Sigmoid colon (tissue), 7 donors: Measurements from ENCODE around the gene PXDN. TPM values are rescaled to one million over a fixed set of nuclear protein-coding genes. Genes with fewer than 3 reads are reported as not detected.

ENCODE experiments used
- DNase-seq: peaks from one replicate; pipeline ENCODE4 v3.0.0-alpha.2; 2019
- H3K27ac ChIP-seq, 4 donors: fragments of 200-600 bp; sonication (generic); one replicate each; pipeline ENCODE4 v1.5.1; 2016 to 2019; ENCODE audit warnings: mild to moderate bottlenecking in 1 of 4
- H3K27me3 ChIP-seq, 3 donors: fragments of 200-600 bp; sonication (generic); one replicate each; pipeline ENCODE4 v1.5.1; 2019; ENCODE audit warnings: mild to moderate bottlenecking in 1 of 3
- H3K36me3 ChIP-seq, 4 donors: fragments of 200-600 bp; sonication (generic); one replicate each; pipeline ENCODE4 v1.5.1; 2016 to 2019
- H3K4me1 ChIP-seq, 4 donors: fragments of 200-600 bp; sonication (generic); one replicate each; pipeline ENCODE4 v1.5.1; 2017 to 2019
- H3K4me3 ChIP-seq, 4 donors: fragments of 200-600 bp; sonication (generic); one replicate each; pipeline ENCODE4 v1.5.1; 2017 to 2019; ENCODE audit warnings: mild to moderate bottlenecking in 2 of 4, moderate library complexity in 1 of 4
- H3K9me3 ChIP-seq, 4 donors: fragments of 200-600 bp in 3 of 4; sonication (generic) in 3 of 4; one replicate each; pipeline versions ENCODE4 v1.5.1 to v1.6.1; 2013 to 2019
- EP300 ChIP-seq, 4 donors: sonication (generic); formaldehyde crosslinking; IDR thresholded peaks; one replicate each; pipeline ENCODE4 v1.6.1; 2017; ENCODE audit warnings: antibody characterized with exemption in 4 of 4
- POLR2A ChIP-seq, 2 donors: fragments of 450-650 bp; IDR thresholded peaks; one replicate each; pipeline ENCODE4 v1.6.1; 2016; ENCODE audit warnings: antibody characterized with exemption in 2 of 2, mild to moderate bottlenecking in 2 of 2, moderate library complexity in 2 of 2
- POLR2AphosphoS5 ChIP-seq, 4 donors: sonication (generic); formaldehyde crosslinking; IDR thresholded peaks; one replicate each; pipeline ENCODE4 v1.6.1; 2017; ENCODE audit warnings: antibody characterized with exemption in 4 of 4
- WGBS, 2 donors: extraction: QIAGEN DNeasy Blood & Tissue Kit; methylation state at CpG; one replicate each; pipeline ENCODE4 v1.1.7; 2013; 5-methylcytosine and 5-hydroxymethylcytosine counted together
- intact Hi-C: fragments of 100-400 bp; cut with DNase I; formaldehyde crosslinking; loops from one replicate; pipeline ENCODE4 v1.15.1; 2023
- polyA plus RNA-seq, 3 donors: library from polyadenylated mRNA; stranded (reverse); fragments of 200-250 nt; gene quantifications; one replicate each; pipeline ENCODE4 v1.2.3, GENCODE V29; 2013
- total RNA-seq, 4 donors: library from RNA; depleted of rRNA; stranded (reverse); fragments of >200 nt; gene quantifications; one replicate each; pipeline ENCODE4 v1.1.0, GENCODE V29; 2016
- TF ChIP-seq, protein P1 (sequence below), 4 experiments: fragments of 450-650 bp in 3 of 4; fragments of 200-600 bp in 1 of 4; IDR thresholded peaks; one replicate each; pipeline ENCODE4 v1.5.1; 2016 to 2019; ENCODE audit warnings: antibody characterized with exemption in 4 of 4, mild to moderate bottlenecking in 3 of 4, moderate library complexity in 2 of 4
- donor health status: healthy with polysubstance abuse.
- donor health status: Bipolar disorder and iron deficiency.
- donor health status: healthy.

Gene PXDN, protein sequence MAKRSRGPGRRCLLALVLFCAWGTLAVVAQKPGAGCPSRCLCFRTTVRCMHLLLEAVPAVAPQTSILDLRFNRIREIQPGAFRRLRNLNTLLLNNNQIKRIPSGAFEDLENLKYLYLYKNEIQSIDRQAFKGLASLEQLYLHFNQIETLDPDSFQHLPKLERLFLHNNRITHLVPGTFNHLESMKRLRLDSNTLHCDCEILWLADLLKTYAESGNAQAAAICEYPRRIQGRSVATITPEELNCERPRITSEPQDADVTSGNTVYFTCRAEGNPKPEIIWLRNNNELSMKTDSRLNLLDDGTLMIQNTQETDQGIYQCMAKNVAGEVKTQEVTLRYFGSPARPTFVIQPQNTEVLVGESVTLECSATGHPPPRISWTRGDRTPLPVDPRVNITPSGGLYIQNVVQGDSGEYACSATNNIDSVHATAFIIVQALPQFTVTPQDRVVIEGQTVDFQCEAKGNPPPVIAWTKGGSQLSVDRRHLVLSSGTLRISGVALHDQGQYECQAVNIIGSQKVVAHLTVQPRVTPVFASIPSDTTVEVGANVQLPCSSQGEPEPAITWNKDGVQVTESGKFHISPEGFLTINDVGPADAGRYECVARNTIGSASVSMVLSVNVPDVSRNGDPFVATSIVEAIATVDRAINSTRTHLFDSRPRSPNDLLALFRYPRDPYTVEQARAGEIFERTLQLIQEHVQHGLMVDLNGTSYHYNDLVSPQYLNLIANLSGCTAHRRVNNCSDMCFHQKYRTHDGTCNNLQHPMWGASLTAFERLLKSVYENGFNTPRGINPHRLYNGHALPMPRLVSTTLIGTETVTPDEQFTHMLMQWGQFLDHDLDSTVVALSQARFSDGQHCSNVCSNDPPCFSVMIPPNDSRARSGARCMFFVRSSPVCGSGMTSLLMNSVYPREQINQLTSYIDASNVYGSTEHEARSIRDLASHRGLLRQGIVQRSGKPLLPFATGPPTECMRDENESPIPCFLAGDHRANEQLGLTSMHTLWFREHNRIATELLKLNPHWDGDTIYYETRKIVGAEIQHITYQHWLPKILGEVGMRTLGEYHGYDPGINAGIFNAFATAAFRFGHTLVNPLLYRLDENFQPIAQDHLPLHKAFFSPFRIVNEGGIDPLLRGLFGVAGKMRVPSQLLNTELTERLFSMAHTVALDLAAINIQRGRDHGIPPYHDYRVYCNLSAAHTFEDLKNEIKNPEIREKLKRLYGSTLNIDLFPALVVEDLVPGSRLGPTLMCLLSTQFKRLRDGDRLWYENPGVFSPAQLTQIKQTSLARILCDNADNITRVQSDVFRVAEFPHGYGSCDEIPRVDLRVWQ (N-terminal part only)
- total RNA-seq (100 to 1,000 TPM in 1 of 4 donors, 10 to 100 TPM in 3; 34.4 to 126 (median 48.3) TPM), polyA plus RNA-seq (10 to 100 TPM in 1 of 3 donors, 1 to 10 TPM in 2; 1.2 to 13.6 (median 1.8) TPM)

DNA sequence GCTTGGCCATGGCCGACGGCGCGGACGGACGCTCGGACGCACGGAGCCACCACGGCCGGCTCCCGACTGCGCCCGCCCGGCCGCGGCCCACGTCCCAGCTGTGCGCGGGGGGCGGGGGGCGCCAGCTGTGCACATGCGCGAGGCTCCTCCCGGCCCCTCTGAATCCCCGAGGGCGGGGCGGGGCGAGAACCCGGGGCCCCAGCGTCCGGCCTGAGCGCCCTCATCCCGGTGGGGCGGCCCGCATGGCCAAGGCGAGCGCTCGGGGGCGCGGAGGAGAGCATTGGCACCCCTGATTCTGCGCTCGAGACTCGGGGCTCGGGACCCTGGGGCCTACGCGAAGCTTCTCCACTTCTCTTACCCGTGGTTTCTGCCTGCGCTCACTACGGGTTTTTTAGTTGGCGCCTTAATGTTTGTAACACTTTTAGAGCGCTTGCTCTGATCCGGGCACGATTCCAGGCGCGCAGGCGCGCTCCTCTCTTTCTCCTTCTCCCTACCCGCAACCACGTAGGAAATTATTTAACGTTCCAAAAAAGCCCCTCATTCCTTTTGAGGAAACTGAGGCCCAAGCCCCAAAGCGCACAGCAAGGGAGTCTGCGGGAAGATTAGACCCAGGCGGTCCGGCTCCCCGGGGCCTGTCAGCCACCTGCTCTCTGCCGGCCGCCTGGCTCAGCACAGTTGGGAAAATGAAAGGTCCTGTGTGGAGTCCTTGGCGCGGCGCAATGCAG, at the start of gene PXDN:
Gene PXDN, minus strand, starts transcription at position 70 of the 725 bp plus-strand sequence. Its CDS starts 60 bp downstream, at position 10.
- peaks cover 0 to 48% (median 35%) of the 10 kb centered on the region in 4 donors for H3K4me1 ChIP-seq
- WGBS, 2 donors: 2% methylated on average over 71 of the region's 71 CpGs
- intact Hi-C loops: loop anchor here (1.0 to 5.0 kb wide), 3 partner anchors 73 to 192 kb away; no protein-coding TSS in a partner anchor
- TF ChIP-seq POLR2AphosphoS5 (IDR thresholded peaks at IDR 0.05) (peak; percentile 33 to 73 (median 65)), POLR2A (IDR thresholded peaks at IDR 0.05) (peak in 1 of 2 donors; percentile 17), EP300 (IDR thresholded peaks at IDR 0.05) (no peak)
- TF ChIP-seq, protein P1, sequence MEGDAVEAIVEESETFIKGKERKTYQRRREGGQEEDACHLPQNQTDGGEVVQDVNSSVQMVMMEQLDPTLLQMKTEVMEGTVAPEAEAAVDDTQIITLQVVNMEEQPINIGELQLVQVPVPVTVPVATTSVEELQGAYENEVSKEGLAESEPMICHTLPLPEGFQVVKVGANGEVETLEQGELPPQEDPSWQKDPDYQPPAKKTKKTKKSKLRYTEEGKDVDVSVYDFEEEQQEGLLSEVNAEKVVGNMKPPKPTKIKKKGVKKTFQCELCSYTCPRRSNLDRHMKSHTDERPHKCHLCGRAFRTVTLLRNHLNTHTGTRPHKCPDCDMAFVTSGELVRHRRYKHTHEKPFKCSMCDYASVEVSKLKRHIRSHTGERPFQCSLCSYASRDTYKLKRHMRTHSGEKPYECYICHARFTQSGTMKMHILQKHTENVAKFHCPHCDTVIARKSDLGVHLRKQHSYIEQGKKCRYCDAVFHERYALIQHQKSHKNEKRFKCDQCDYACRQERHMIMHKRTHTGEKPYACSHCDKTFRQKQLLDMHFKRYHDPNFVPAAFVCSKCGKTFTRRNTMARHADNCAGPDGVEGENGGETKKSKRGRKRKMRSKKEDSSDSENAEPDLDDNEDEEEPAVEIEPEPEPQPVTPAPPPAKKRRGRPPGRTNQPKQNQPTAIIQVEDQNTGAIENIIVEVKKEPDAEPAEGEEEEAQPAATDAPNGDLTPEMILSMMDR (IDR thresholded peaks at IDR 0.05): peak in 1 of 4 experiments; percentile 13
- no peaks in the 10 kb centered on the region for H3K27me3 ChIP-seq
- peak within 1 kb of the TSS; percentile 96 to 100 (median 99) for H3K27ac ChIP-seq
- no peaks in the 10 kb centered on the region for H3K9me3 ChIP-seq
- peak within 1 kb of the TSS; percentile 62 to 87 (median 76) for H3K4me3 ChIP-seq
- DNase-seq: peak; percentile 89
- H3K36me3 ChIP-seq: no peaks in the 10 kb centered on the region

DNA sequence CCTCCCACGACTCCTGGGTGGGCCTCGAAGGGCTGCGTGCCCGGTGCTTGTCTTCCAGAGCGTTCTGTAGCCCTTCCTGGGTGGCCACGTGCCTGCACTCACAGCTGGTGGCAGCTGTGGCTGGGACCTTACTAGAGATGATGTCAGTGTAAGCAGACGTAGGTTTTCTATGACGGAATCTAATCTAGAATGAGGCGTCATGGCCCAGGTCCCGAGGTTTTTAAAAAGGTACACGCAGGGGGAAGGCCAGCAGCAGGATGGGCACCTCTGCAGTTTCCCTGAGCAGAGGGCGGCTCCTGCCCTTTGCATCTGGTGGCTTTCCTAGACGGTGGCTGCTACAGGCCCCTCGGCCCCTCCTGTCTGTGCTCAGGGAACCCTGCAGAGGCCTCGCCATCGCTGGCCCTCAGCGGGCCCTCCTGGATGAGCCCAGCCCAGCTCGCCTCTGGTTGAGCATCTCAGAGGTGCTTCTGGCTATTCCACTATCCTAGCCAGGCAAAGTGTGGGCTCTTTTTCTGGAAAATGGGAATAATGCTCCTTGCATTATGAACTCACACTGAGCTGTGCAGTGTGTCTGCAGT, 49.6 kb upstream of the PXDN start:
- intact Hi-C loops: no loop called here
- H3K4me3 ChIP-seq: no peak overlapping the region
- TF ChIP-seq POLR2AphosphoS5 (IDR thresholded peaks at IDR 0.05): peak in 1 of 4 donors; percentile 15
- TF ChIP-seq, protein P1 (IDR thresholded peaks at IDR 0.05): no peak
- 77 to 85% methylated on average over 18 of the region's 18 CpGs for WGBS, 2 donors
- no peaks in the 10 kb centered on the region for H3K27me3 ChIP-seq
- peak; percentile 79 for DNase-seq
- no peaks in the 10 kb centered on the region for H3K36me3 ChIP-seq
- H3K9me3 ChIP-seq: no peaks in the 10 kb centered on the region
- H3K4me1 ChIP-seq: peaks cover 0 to 30% (median 24%) of the 10 kb centered on the region in 4 donors
- peak overlapping the region in 1 of 4 donors; percentile 2 for H3K27ac ChIP-seq

DNA sequence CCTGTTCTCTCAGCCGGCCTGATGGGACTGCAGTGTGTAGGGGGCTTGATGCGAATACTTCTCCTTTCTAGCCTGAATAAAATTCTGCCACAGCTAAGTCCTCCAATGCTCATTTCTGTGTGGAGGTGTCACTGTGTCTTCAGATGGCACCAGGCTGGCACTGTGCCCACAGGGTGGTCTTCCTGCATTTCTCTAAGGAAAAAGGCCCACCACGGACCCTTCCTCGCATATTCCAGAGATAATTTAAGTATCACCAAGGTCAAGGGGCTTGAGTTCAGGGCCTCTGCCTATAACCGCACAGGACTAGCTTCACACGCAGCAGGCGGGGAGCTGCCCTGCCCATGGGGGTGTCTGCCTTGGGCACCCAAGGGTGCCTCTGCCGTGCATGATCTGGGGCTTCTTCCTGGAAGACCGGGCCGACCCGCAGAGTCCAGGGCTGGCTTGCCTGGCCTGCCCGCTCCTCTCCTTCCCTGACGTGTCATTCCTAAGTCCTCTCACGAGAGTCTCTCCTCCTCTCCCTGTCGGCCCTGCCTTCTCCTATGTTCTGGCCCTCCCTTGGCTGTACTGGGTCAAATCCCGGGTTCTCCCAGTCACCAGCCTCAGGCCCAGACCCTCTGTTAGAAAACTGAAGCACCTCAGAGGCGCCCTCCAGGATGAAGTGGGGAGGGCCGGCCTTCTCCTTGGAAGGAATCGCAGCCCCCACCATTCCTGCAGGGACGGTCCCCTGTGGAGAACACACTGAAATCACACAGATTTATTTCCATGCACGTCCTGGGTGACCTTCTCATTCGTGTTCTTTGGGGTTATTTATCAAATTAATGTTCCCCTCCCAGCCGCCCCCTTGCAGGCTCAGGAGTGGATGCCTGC, 48.9 kb upstream of the PXDN start:
- DNase-seq: no peak
- Histone ChIP-seq H3K4me3 (no peak overlapping the region), H3K36me3 (no peaks in the 10 kb centered on the region), H3K4me1 (peaks cover 0 to 30% (median 23%) of the 10 kb centered on the region in 4 donors), H3K27ac (peak overlapping the region in 2 of 4 donors; percentile 85 to 86), H3K27me3 (no peaks in the 10 kb centered on the region), H3K9me3 (no peaks in the 10 kb centered on the region)
- TF ChIP-seq, protein P1 (IDR thresholded peaks at IDR 0.05): no peak
- TF ChIP-seq POLR2AphosphoS5 (IDR thresholded peaks at IDR 0.05) (no peak), EP300 (IDR thresholded peaks at IDR 0.05) (no peak), POLR2A (IDR thresholded peaks at IDR 0.05) (no peak)
- WGBS, 2 donors: 86 to 89% methylated on average over 23 of the region's 23 CpGs
- intact Hi-C loops: no loop called here
